Ishikawa (cell line): ENCODE data around the gene LRRC8E.

Source experiments
- FOXM1 ChIP-seq: IDR thresholded peaks from 2 replicates; pipeline ENCODE4 v1.6.1; 2012; ENCODE audit warnings: low read depth, borderline replicate concordance
- TAF1 ChIP-seq: IDR thresholded peaks from 2 replicates; pipeline ENCODE4 v1.6.1; 2012; ENCODE audit warnings: low read depth, mild to moderate bottlenecking

- no peak for TF ChIP-seq FOXM1
- no peak for TF ChIP-seq TAF1
Measured at GRCh38 chr19:7879111-7879807, 9.1 kb upstream of the LRRC8E start.
